Measurements from ENCODE around the gene ADAMTS2.

Gene ADAMTS2

GRCh38 chr5:179245031-179245430, 100.2 kb downstream of the ADAMTS2 start:
- TF ChIP-seq CTCF (IDR thresholded peaks at IDR 0.05; ENCODE audit: low read depth, low read length, missing control alignments): no peak
- no peak for DNase-seq (ENCODE audit: extremely low read depth, low read depth)
- no peak overlapping the region for H3K4me3 ChIP-seq (replicated peaks; ENCODE audit: low read depth, low read length)

- H3K4me3 ChIP-seq (replicated peaks; ENCODE audit: low read depth, low read length): no peak overlapping the region
- DNase-seq (ENCODE audit: extremely low read depth, low read depth): no peak
- TF ChIP-seq CTCF (IDR thresholded peaks at IDR 0.05; ENCODE audit: low read depth, low read length, missing control alignments): no peak
These were observed 101.2 kb downstream of the ADAMTS2 start for GRCh38 chr5:179244044-179244443.

GRCh38 chr5:179243333-179243732, 101.9 kb downstream of the ADAMTS2 start:
- peak; percentile 58 for DNase-seq (ENCODE audit: extremely low read depth, low read depth)
- no peak overlapping the region for H3K4me3 ChIP-seq (replicated peaks; ENCODE audit: low read depth, low read length)
- TF ChIP-seq CTCF (IDR thresholded peaks at IDR 0.05; ENCODE audit: low read depth, low read length, missing control alignments): no peak

GRCh38 chr5:179242676-179243075, 102.6 kb downstream of the ADAMTS2 start:
- DNase-seq (ENCODE audit: extremely low read depth, low read depth): no peak
- TF ChIP-seq CTCF (IDR thresholded peaks at IDR 0.05; ENCODE audit: low read depth, low read length, missing control alignments): no peak
- H3K4me3 ChIP-seq (replicated peaks; ENCODE audit: low read depth, low read length): no peak overlapping the region

GRCh38 chr5:179241764-179242370, 103.4 kb downstream of the ADAMTS2 start:
- TF ChIP-seq CTCF (IDR thresholded peaks at IDR 0.05; ENCODE audit: low read depth, low read length, missing control alignments): no peak
- DNase-seq (ENCODE audit: extremely low read depth, low read depth): no peak
- no peak overlapping the region for H3K4me3 ChIP-seq (replicated peaks; ENCODE audit: low read depth, low read length)

GRCh38 chr5:179241175-179241574, 104.1 kb downstream of the ADAMTS2 start:
- H3K4me3 ChIP-seq (replicated peaks; ENCODE audit: low read depth, low read length): no peak overlapping the region
- DNase-seq (ENCODE audit: extremely low read depth, low read depth): no peak
- TF ChIP-seq CTCF (IDR thresholded peaks at IDR 0.05; ENCODE audit: low read depth, low read length, missing control alignments): no peak

- TF ChIP-seq CTCF (IDR thresholded peaks at IDR 0.05; ENCODE audit: low read depth, low read length, missing control alignments): no peak
- DNase-seq (ENCODE audit: extremely low read depth, low read depth): no peak
- no peak overlapping the region for H3K4me3 ChIP-seq (replicated peaks; ENCODE audit: low read depth, low read length)
These were observed 104.7 kb downstream of the ADAMTS2 start for GRCh38 chr5:179240561-179240960.
